HG03469 (cell line): Measurements from ENCODE around the gene ZMYND10.

Experiments
- ATAC-seq: cut with Tn5 transposase; IDR thresholded peaks from one replicate; pipeline ENCODE4 v1.9.1; 2021; ENCODE audit warnings: mild to moderate bottlenecking, moderate library complexity, moderate number of reproducible peaks; ENCODE audit not compliant: unreplicated experiment

The ZMYND10 gene

GRCh38 chr3:50371133-50371685 is 25.7 kb upstream of the ZMYND10 start:
- no peak for ATAC-seq

GRCh38 chr3:50370594-50370993 is 25.1 kb upstream of the ZMYND10 start:
- no peak for ATAC-seq

GRCh38 chr3:50369012-50369670 is 23.6 kb upstream of the ZMYND10 start:
- no peak for ATAC-seq

GRCh38 chr3:50365842-50366220 is 20.3 kb upstream of the ZMYND10 start:
- ATAC-seq, result no peak

GRCh38 chr3:50365080-50365841 is 19.7 kb upstream of the ZMYND10 start:
- ATAC-seq, result peak; percentile 52

GRCh38 chr3:50364573-50365079 is 19.1 kb upstream of the ZMYND10 start:
- ATAC-seq, result no peak

- no peak for ATAC-seq
Measured at GRCh38 chr3:50359760-50360110, 14.2 kb upstream of the ZMYND10 start.

- ATAC-seq, result peak; percentile 92
Measured at GRCh38 chr3:50358911-50359759, 13.6 kb upstream of the ZMYND10 start, which contains the start of gene TMEM115. TSS of gene TMEM115 (minus strand) at chr3:50359521. CDS start at chr3:50359063, 458 bp downstream.

GRCh38 chr3:50358355-50358910 is 12.9 kb upstream of the ZMYND10 start:
- no peak for ATAC-seq

GRCh38 chr3:50357481-50357880 is 11.9 kb upstream of the ZMYND10 start:
- no peak for ATAC-seq

GRCh38 chr3:50356553-50356952 is 11.0 kb upstream of the ZMYND10 start:
- no peak for ATAC-seq

GRCh38 chr3:50355829-50356552 is 10.5 kb upstream of the ZMYND10 start:
- no peak for ATAC-seq

GRCh38 chr3:50354850-50355249 is 9.3 kb upstream of the ZMYND10 start:
- no peak for ATAC-seq

- ATAC-seq, result no peak
Measured at GRCh38 chr3:50354186-50354764, 8.7 kb upstream of the ZMYND10 start.

- ATAC-seq, result no peak
Measured at GRCh38 chr3:50353245-50354004, 7.9 kb upstream of the ZMYND10 start.

GRCh38 chr3:50352781-50353180 is 7.2 kb upstream of the ZMYND10 start:
- ATAC-seq, result no peak

GRCh38 chr3:50351323-50351697 is 5.8 kb upstream of the ZMYND10 start:
- ATAC-seq, result no peak

- peak; percentile 63 for ATAC-seq
Measured at GRCh38 chr3:50350527-50351322, 5.2 kb upstream of the ZMYND10 start, which contains the start of the genes CYB561D2 and NPRL2. TSS of gene CYB561D2 (plus strand) at chr3:50350862. CDS start at chr3:50351434, 572 bp downstream. TSS of gene NPRL2 (minus strand) at chr3:50350775. CDS start at chr3:50350652, 123 bp downstream.
